ENCODE data around the gene PRKCA.

Gene PRKCA

DNA sequence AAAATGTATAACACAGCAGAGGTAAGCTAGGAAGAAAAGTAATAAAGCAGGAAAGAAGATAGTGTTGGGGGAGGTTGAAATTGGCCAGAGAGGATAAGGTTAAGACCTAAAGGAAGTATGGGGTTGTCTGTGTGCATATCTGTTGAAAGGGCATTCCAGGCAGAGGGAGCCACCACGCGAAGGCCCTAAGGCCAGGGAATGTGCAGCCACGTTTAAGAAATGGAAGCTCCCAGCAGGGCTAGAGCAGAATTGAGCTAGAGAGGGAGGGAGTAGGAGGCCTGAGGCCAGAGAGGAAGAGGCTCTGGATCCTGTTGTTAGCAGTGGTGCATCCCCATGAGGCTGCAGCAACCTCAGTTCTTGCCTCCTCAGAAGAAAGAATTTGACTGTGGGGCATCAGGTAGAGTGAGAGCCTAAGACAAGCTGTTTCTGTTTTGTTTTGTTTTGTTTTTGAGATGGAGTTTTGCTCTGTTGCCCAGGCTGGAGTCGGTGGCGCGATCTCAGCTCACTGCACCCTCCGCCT, 473.5 kb downstream of the PRKCA start:
- H3K4me3 ChIP-seq (ENCODE audit: severe bottlenecking): no peak overlapping the region
- no peaks in the 10 kb centered on the region for H3K36me3 ChIP-seq (ENCODE audit: low read depth)
- H3K4me1 ChIP-seq (ENCODE audit: insufficient read depth, poor library complexity, severe bottlenecking): no peaks in the 10 kb centered on the region
- no peaks in the 10 kb centered on the region for H3K9me3 ChIP-seq (ENCODE audit: severe bottlenecking)
- TF ChIP-seq, protein P1, sequence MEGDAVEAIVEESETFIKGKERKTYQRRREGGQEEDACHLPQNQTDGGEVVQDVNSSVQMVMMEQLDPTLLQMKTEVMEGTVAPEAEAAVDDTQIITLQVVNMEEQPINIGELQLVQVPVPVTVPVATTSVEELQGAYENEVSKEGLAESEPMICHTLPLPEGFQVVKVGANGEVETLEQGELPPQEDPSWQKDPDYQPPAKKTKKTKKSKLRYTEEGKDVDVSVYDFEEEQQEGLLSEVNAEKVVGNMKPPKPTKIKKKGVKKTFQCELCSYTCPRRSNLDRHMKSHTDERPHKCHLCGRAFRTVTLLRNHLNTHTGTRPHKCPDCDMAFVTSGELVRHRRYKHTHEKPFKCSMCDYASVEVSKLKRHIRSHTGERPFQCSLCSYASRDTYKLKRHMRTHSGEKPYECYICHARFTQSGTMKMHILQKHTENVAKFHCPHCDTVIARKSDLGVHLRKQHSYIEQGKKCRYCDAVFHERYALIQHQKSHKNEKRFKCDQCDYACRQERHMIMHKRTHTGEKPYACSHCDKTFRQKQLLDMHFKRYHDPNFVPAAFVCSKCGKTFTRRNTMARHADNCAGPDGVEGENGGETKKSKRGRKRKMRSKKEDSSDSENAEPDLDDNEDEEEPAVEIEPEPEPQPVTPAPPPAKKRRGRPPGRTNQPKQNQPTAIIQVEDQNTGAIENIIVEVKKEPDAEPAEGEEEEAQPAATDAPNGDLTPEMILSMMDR (IDR thresholded peaks at IDR 0.05; ENCODE audit: poor library complexity, severe bottlenecking): no peak
- no peak for DNase-seq (ENCODE audit: low spot score)
- ATAC-seq (ENCODE audit: low read depth): no peak
- no peaks in the 10 kb centered on the region for H3K27me3 ChIP-seq (ENCODE audit: insufficient read depth, poor library complexity, severe bottlenecking)
- no peak overlapping the region for H3K27ac ChIP-seq (ENCODE audit: poor library complexity, severe bottlenecking)

DNA sequence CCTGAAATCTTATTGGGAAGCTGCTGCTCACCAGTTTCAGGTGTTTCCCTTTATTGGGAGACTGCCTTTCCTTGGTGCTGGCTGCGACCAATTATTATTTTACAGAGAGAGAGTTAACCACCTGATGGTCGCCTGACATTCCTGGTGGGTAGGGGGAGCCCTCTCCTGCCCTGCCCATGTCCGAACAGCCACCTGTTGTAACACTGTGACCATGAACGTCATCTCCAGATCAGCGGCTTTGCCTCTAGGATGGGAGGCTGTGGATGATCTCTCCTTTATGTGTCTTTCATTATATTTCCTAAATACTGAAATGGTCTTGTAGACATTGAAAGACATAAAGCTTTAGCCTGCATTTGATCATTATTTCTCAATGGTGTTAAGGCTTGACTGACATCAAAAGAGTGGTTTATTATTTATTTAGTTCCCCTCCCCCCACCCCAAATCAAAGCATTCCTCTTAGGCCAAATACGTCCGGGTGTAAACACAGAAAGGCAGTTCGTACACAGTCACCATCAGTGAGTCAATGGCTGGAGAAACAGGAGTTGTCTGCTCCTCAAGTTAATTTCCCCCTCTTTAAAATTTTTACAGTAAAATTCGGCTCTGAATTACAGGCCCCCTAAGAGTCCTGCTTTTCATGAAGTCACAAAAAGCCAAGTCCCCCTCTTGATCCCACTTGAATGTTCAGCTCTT, 474.7 kb downstream of the PRKCA start:
- H3K27me3 ChIP-seq (ENCODE audit: insufficient read depth, poor library complexity, severe bottlenecking): no peaks in the 10 kb centered on the region
- no peak for DNase-seq (ENCODE audit: low spot score)
- TF ChIP-seq, protein P1 (IDR thresholded peaks at IDR 0.05; ENCODE audit: poor library complexity, severe bottlenecking): no peak
- no peak overlapping the region for H3K27ac ChIP-seq (ENCODE audit: poor library complexity, severe bottlenecking)
- no peak for ATAC-seq (ENCODE audit: low read depth)
- H3K9me3 ChIP-seq (ENCODE audit: severe bottlenecking): no peaks in the 10 kb centered on the region
- H3K4me3 ChIP-seq (ENCODE audit: severe bottlenecking): no peak overlapping the region
- no peaks in the 10 kb centered on the region for H3K36me3 ChIP-seq (ENCODE audit: low read depth)
- H3K4me1 ChIP-seq (ENCODE audit: insufficient read depth, poor library complexity, severe bottlenecking): no peaks in the 10 kb centered on the region

DNA sequence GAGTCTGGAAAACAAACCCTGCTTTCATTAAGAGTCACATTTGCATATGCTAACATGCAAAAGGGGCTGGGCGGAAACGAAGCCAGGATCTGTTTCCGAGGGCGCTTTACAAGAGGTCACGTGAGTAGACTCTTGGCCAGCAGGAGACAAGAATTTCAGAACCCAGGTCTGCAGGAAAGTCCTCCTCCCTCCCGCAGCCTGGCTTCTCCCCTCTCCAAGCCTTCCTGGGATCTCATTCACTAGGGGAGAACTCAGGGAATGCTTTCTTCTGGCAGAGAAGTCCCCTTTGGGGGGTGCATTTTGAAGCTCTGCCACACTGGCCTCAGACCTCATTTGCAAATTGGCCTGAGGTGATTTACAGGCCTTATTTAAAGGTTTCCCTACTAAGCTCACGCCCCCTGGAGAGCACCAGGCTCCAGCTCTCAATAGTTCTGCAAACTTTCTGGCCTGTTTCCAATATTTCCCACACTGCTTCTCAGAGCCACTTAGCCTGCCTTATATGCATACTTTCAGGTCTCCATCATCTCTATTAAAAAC, 475.3 kb downstream of the PRKCA start:
- Histone ChIP-seq H3K36me3 (ENCODE audit: low read depth) (no peaks in the 10 kb centered on the region), H3K9me3 (ENCODE audit: severe bottlenecking) (no peaks in the 10 kb centered on the region), H3K27ac (ENCODE audit: poor library complexity, severe bottlenecking) (no peak overlapping the region), H3K27me3 (ENCODE audit: insufficient read depth, poor library complexity, severe bottlenecking) (no peaks in the 10 kb centered on the region), H3K4me1 (ENCODE audit: insufficient read depth, poor library complexity, severe bottlenecking) (no peaks in the 10 kb centered on the region), H3K4me3 (ENCODE audit: severe bottlenecking) (no peak overlapping the region)
- TF ChIP-seq, protein P1 (IDR thresholded peaks at IDR 0.05; ENCODE audit: poor library complexity, severe bottlenecking): no peak
- no peak for ATAC-seq (ENCODE audit: low read depth)
- no peak for DNase-seq (ENCODE audit: low spot score)

DNA sequence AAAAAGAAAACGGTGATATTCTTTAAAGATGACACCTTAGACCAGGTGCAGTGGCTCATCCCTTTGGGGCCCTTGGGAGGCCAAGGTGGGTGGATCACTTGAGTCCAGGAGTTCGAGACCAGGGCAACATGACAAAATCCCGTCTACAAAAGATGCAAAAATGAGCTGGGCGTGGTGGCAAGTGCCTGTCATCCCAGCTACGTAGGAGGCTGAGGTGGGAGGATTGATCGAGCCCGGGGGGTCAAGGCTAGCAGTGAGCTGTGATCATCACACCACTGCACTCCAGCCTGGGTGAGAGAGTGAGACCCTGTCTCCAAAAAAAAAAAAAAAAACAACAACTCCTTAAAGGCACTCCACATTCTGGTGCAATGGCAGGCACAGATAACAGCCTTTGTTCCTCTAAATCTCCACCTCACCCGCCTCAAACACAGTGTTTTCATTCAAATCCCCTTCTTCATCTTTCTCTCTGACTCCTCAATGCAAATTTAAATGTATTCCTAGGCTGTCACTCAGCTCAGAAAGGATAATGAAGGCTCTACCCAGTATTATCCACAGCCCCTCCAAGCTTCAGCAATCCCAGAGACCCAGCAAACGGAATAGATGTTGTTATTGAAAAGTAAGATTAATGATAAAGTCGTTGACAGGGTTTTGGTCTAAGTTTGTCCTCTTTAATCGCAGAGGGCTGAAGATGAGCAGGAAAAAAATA, 476.3 kb downstream of the PRKCA start:
- no peaks in the 10 kb centered on the region for H3K9me3 ChIP-seq (ENCODE audit: severe bottlenecking)
- TF ChIP-seq, protein P1 (IDR thresholded peaks at IDR 0.05; ENCODE audit: poor library complexity, severe bottlenecking): no peak
- DNase-seq (ENCODE audit: low spot score) (no peak), ATAC-seq (ENCODE audit: low read depth) (no peak)
- H3K27me3 ChIP-seq (ENCODE audit: insufficient read depth, poor library complexity, severe bottlenecking): no peaks in the 10 kb centered on the region
- H3K4me3 ChIP-seq (ENCODE audit: severe bottlenecking): no peak overlapping the region
- H3K36me3 ChIP-seq (ENCODE audit: low read depth): no peaks in the 10 kb centered on the region
- H3K4me1 ChIP-seq (ENCODE audit: insufficient read depth, poor library complexity, severe bottlenecking): no peaks in the 10 kb centered on the region
- no peak overlapping the region for H3K27ac ChIP-seq (ENCODE audit: poor library complexity, severe bottlenecking)

All from RWPE2 (cell line).